ENCODE results near the gene TMEM139. TPM values are rescaled to one million over a fixed set of nuclear protein-coding genes. Genes with fewer than 3 reads are reported as not detected.

TMEM139 gene
- total RNA-seq, 1 experiment from 2014 or later, result 0.97 TPM

GRCh38 chr7:143318661-143319060 lies 33.9 kb downstream of the TMEM139 start:
- H3K27ac ChIP-seq, result no peak overlapping the region
- H3K27me3 ChIP-seq, result no peaks in the 10 kb centered on the region
- DNase-seq, result no peak
- H3K4me3 ChIP-seq, result no peak overlapping the region
- no peaks in the 10 kb centered on the region for H3K9me3 ChIP-seq (replicated peaks)
- no peaks in the 10 kb centered on the region for H3K4me1 ChIP-seq
- no peaks in the 10 kb centered on the region for H3K36me3 ChIP-seq

GRCh38 chr7:143320620-143321019 lies 35.9 kb downstream of the TMEM139 start:
- peak in 1 of 2 experiments; percentile 39 for DNase-seq

GRCh38 chr7:143321242-143321641 lies 36.5 kb downstream of the TMEM139 start:
- Histone ChIP-seq H3K27ac (no peak overlapping the region), H3K27me3 (peaks cover 6% of the 10 kb centered on the region), H3K36me3 (no peaks in the 10 kb centered on the region), H3K4me3 (no peak overlapping the region), H3K9me3 (replicated peaks) (no peaks in the 10 kb centered on the region), H3K4me1 (no peaks in the 10 kb centered on the region)
- DNase-seq, result no peak

More at GRCh38 chr7:143320620-143321019, 35.9 kb downstream of the TMEM139 start:
- Histone ChIP-seq H3K9me3 (replicated peaks) (no peaks in the 10 kb centered on the region), H3K27ac (no peak overlapping the region), H3K27me3 (peaks cover 6% of the 10 kb centered on the region), H3K4me3 (no peak overlapping the region), H3K36me3 (no peaks in the 10 kb centered on the region), H3K4me1 (no peaks in the 10 kb centered on the region)

- H3K9me3 ChIP-seq (replicated peaks), result no peaks in the 10 kb centered on the region
- no peak overlapping the region for H3K27ac ChIP-seq
- H3K4me3 ChIP-seq, result no peak overlapping the region
- H3K27me3 ChIP-seq, result peaks cover 6% of the 10 kb centered on the region
- no peaks in the 10 kb centered on the region for H3K4me1 ChIP-seq
- H3K36me3 ChIP-seq, result no peaks in the 10 kb centered on the region
- no peak for DNase-seq
Observed at GRCh38 chr7:143321734-143322133, 37.0 kb downstream of the TMEM139 start.

- Histone ChIP-seq H3K9me3 (replicated peaks) (no peaks in the 10 kb centered on the region), H3K36me3 (no peaks in the 10 kb centered on the region), H3K27me3 (peaks cover 6% of the 10 kb centered on the region), H3K27ac (no peak overlapping the region), H3K4me1 (no peaks in the 10 kb centered on the region), H3K4me3 (no peak overlapping the region)
- DNase-seq, result no peak
Observed at GRCh38 chr7:143322760-143323633, 38.2 kb downstream of the TMEM139 start.

GRCh38 chr7:143323653-143324052 lies 38.9 kb downstream of the TMEM139 start:
- DNase-seq, result no peak
- H3K36me3 ChIP-seq, result no peaks in the 10 kb centered on the region
- peaks cover 6% of the 10 kb centered on the region for H3K27me3 ChIP-seq
- no peak overlapping the region for H3K4me3 ChIP-seq
- no peak overlapping the region for H3K27ac ChIP-seq
- no peaks in the 10 kb centered on the region for H3K9me3 ChIP-seq (replicated peaks)
- H3K4me1 ChIP-seq, result no peaks in the 10 kb centered on the region

- Histone ChIP-seq H3K4me1 (no peaks in the 10 kb centered on the region), H3K9me3 (replicated peaks) (no peaks in the 10 kb centered on the region), H3K4me3 (no peak overlapping the region), H3K27ac (no peak overlapping the region), H3K36me3 (no peaks in the 10 kb centered on the region), H3K27me3 (peaks cover 6% of the 10 kb centered on the region)
- no peak for DNase-seq
Observed at GRCh38 chr7:143325240-143325639, 40.5 kb downstream of the TMEM139 start.

GRCh38 chr7:143327903-143328302 lies 43.1 kb downstream of the TMEM139 start:
- no peaks in the 10 kb centered on the region for H3K9me3 ChIP-seq (replicated peaks)
- H3K27ac ChIP-seq, result no peak overlapping the region
- H3K4me3 ChIP-seq, result no peak overlapping the region
- no peaks in the 10 kb centered on the region for H3K4me1 ChIP-seq
- H3K27me3 ChIP-seq, result peaks cover 6% of the 10 kb centered on the region
- H3K36me3 ChIP-seq, result no peaks in the 10 kb centered on the region
- DNase-seq, result no peak

- H3K9me3 ChIP-seq (replicated peaks), result no peaks in the 10 kb centered on the region
- H3K27me3 ChIP-seq, result peaks cover 3% of the 10 kb centered on the region; the same call in 1 of the 2 replicates
- H3K4me1 ChIP-seq, result no peaks in the 10 kb centered on the region
- DNase-seq, result peak in 1 of 2 experiments; percentile 10
- no peaks in the 10 kb centered on the region for H3K36me3 ChIP-seq
- no peak overlapping the region for H3K27ac ChIP-seq
- H3K4me3 ChIP-seq, result no peak overlapping the region
Observed at GRCh38 chr7:143329471-143330170, 44.9 kb downstream of the TMEM139 start.

- no peak for DNase-seq
- Histone ChIP-seq H3K27me3 (no peaks in the 10 kb centered on the region), H3K9me3 (replicated peaks) (no peaks in the 10 kb centered on the region), H3K4me3 (no peak overlapping the region), H3K27ac (no peak overlapping the region), H3K36me3 (no peaks in the 10 kb centered on the region), H3K4me1 (no peaks in the 10 kb centered on the region)
Observed at GRCh38 chr7:143331179-143331801, 46.5 kb downstream of the TMEM139 start.

GRCh38 chr7:143334244-143334643 lies 49.5 kb downstream of the TMEM139 start:
- DNase-seq, result no peak
- no peaks in the 10 kb centered on the region for H3K9me3 ChIP-seq (replicated peaks)
- no peaks in the 10 kb centered on the region for H3K4me1 ChIP-seq
- H3K27me3 ChIP-seq, result no peaks in the 10 kb centered on the region
- no peak overlapping the region for H3K4me3 ChIP-seq
- H3K27ac ChIP-seq, result no peak overlapping the region
- H3K36me3 ChIP-seq, result no peaks in the 10 kb centered on the region

- H3K27ac ChIP-seq, result no peak overlapping the region
- no peak for DNase-seq
Observed at GRCh38 chr7:143337216-143337615, 52.5 kb downstream of the TMEM139 start.

More at GRCh38 chr7:143337216-143337615, 52.5 kb downstream of the TMEM139 start:
- Histone ChIP-seq H3K4me3 (no peak overlapping the region), H3K36me3 (no peaks in the 10 kb centered on the region), H3K4me1 (no peaks in the 10 kb centered on the region), H3K27me3 (0 out of 2 replicates have a peak, but pooled peaks cover 5% of the 10 kb centered on the region), H3K9me3 (replicated peaks) (no peaks in the 10 kb centered on the region)
